Putamen (tissue), 1 donor: ENCODE measurements around the gene ASXL2.
A peak's percentile ranks its signal among the peaks of the same experiment; 100 is the strongest.

Source experiments
- DNase-seq: peaks from one replicate; pipeline ENCODE4 v3.0.0-alpha.2; 2016; ENCODE audit warnings: low spot score

ASXL2 gene

DNA sequence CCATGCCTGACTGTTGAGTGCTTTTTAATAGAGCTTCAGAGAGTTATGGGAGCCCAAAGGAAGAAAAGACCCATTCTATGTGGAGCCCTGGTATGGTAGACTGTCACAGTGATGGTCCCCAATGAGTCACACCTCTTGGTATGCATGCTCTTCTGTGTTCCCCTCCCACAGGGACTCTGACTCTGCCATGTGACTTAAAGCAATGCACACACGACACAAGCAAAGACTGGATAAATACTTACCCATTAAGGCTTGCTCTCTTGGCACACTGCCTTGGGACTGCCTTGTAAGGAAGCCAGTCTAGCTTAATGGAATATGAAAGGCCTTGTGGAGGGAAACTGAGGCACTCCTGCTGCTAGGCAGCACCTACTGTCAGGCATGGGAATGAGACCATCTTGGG lies 188.2 kb downstream of the ASXL2 start:
- no peak for DNase-seq

- DNase-seq = no peak
Observed at GRCh38 chr2:25688236-25688635, 190.1 kb downstream of the ASXL2 start.

- no peak for DNase-seq
Observed at GRCh38 chr2:25685741-25686140, 192.5 kb downstream of the ASXL2 start.

DNA sequence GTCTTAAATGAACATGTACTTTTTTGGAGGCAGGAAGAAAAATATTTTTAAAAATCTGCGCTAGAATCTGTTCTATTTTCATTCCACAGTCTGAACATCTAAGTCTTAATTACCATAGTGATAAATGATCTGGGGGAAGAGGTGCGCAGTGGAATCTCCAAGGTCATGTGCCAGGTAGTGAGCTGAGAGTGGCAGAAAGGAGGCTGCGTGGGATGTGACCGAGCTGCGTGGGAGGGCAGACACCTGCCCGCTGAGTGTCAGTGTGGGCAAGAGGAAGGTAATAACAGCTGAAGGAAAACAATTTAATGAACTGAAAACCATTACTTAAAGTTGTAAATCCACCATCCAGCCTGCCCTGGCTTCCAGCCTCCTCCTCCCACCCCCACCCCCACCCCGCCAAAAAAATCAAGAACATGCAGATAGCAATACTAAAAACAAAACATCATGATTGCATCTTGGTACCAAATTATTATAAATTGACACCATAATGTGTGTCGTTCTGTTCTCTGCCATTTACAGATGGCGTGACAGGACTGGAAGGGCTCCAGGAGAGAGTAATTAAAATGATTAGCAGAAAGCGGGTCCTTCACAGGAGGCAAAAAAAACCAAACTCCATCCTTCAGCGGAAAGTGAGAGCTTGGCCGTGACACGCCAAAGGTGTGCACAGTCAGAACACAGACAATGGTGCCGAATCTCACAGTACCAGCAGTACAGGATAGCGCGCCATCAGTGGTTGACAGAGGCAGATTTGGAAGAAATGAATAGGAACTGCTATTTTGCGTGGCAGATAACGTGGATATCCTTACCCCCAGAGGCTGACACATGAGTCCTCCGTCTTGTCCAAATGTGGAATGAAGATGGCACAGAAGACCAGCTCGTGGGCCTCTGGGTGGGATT lies 193.5 kb downstream of the ASXL2 start:
- peak; percentile 62 for DNase-seq
